ENCODE results near the gene ATP5MC3. TPM values are rescaled to one million over a fixed set of nuclear protein-coding genes. Genes with fewer than 3 reads are reported as not detected.

ATP5MC3 gene
- total RNA-seq, 2 donors from 2014 or later: 48.1 to 74.5 TPM

GRCh38 chr2:175169191-175169590 lies 12.3 kb downstream of the ATP5MC3 start:
- Histone ChIP-seq H3K36me3 (peaks cover 3% of the 10 kb centered on the region), H3K4me3 (peak overlapping the region; percentile 89), H3K4me1 (ENCODE audit: control insufficient read depth in 1 of 2, low read depth in 2 of 2) (peaks cover 24 to 26% of the 10 kb centered on the region in 2 donors), H3K27ac (peak overlapping the region; percentile 73 to 88), H3K27me3 (replicated peaks; ENCODE audit: insufficient read depth) (no peaks in the 10 kb centered on the region), H3K9me3 (no peaks in the 10 kb centered on the region)
- TF ChIP-seq CTCF (IDR thresholded peaks at IDR 0.05): no peak
- DNase-seq (ENCODE audit: low spot score) (no peak), ATAC-seq (ENCODE audit: insufficient number of reproducible peaks, low FRiP score, low read depth) (no peak)

DNA sequence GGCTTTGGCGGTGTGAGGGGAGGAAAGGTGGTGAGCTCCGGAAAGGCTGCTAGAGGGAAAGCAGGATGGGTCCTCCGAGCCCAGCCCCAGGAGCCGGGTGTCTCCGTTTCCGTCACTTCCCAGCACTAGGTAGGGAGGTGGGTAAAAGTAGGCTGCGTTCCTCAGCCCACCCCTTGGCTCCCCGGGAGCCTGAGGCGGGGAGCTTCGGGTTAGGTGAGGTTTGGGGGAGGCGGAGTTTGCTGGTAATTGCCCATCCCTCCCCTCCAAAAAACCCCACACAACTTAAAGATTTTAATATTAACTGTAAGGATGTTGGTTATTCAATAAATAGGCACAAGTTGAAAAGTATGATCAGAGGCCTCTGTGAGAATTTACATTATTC lies 13.0 kb downstream of the ATP5MC3 start:
- ATAC-seq (ENCODE audit: insufficient number of reproducible peaks, low FRiP score, low read depth) (peak; percentile 3), DNase-seq (ENCODE audit: low spot score) (no peak)
- no peak for TF ChIP-seq CTCF (IDR thresholded peaks at IDR 0.05)
- Histone ChIP-seq H3K27me3 (replicated peaks; ENCODE audit: insufficient read depth) (no peaks in the 10 kb centered on the region), H3K27ac (peak overlapping the region; percentile 73 to 88), H3K9me3 (no peaks in the 10 kb centered on the region), H3K36me3 (peaks cover 3% of the 10 kb centered on the region), H3K4me1 (ENCODE audit: control insufficient read depth in 1 of 2, low read depth in 2 of 2) (peaks cover 24 to 26% of the 10 kb centered on the region in 2 donors), H3K4me3 (peak overlapping the region; percentile 89)

DNA sequence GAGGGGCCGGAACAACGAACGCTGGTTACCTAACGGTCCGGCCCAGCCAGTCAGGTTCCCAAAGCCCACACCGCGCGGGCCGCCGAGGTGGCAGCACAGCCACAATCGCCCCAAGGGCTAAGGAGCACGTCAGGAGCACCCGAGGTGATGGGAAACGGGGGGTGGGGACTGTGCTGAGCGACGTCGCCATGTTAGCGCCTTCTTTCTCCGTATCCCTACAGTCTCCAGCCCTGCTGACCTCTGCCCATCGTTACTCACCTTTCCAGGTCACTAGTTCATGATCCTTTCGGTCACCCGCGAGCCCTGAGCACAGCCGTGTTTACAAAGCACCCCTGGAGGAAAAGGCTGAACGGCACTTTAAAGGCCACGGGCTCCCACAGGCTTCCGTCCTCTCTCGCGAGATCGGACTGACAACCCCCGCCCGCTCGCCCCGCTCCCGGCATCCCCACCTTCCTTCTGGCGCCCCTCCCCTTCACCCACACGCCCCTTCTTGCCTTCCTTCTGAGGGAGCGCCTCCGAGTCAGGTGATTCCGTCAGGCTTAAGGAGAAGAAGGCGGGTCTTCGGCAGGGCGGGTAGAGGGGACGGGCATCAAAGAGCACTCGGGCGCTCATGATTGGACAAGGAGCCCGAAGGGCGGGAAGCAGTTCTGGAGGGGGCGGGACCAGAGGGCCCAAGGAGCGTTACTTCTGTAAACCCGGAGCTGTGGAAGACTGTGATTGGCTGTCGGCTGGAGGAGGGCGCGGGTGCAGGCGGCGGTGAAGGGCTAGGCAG lies 13.5 kb downstream of the ATP5MC3 start, which contains the start of gene ATF2:
Gene ATF2, minus strand, starts transcription at position 412 of the 772 bp plus-strand sequence. CDS start 31,760 bp downstream, outside the sequence.
- peak; percentile 99 for ATAC-seq (ENCODE audit: insufficient number of reproducible peaks, low FRiP score, low read depth)
- H3K4me1 ChIP-seq (ENCODE audit: control insufficient read depth in 1 of 2, low read depth in 2 of 2): peaks cover 24 to 26% of the 10 kb centered on the region in 2 donors
- H3K4me3 ChIP-seq: peak within 1 kb of the TSS; percentile 89
- H3K9me3 ChIP-seq: no peaks in the 10 kb centered on the region
- no peaks in the 10 kb centered on the region for H3K27me3 ChIP-seq (replicated peaks; ENCODE audit: insufficient read depth)
- peak; percentile 99 for DNase-seq (ENCODE audit: low spot score)
- peak within 1 kb of the TSS; percentile 88 to 96 for H3K27ac ChIP-seq
- peaks cover 3% of the 10 kb centered on the region for H3K36me3 ChIP-seq
- no peak for TF ChIP-seq CTCF (IDR thresholded peaks at IDR 0.05)

- Histone ChIP-seq H3K36me3 (peaks cover 3% of the 10 kb centered on the region), H3K27me3 (replicated peaks; ENCODE audit: insufficient read depth) (no peaks in the 10 kb centered on the region), H3K9me3 (no peaks in the 10 kb centered on the region), H3K4me1 (ENCODE audit: control insufficient read depth in 1 of 2, low read depth in 2 of 2) (peaks cover 24 to 26% of the 10 kb centered on the region in 2 donors), H3K4me3 (peak overlapping the region; percentile 89), H3K27ac (peak overlapping the region; percentile 88 to 96)
- TF ChIP-seq CTCF (IDR thresholded peaks at IDR 0.05): no peak
- DNase-seq (ENCODE audit: low spot score): no peak
- ATAC-seq (ENCODE audit: insufficient number of reproducible peaks, low FRiP score, low read depth): peak; percentile 9
Measured at GRCh38 chr2:175167076-175167791, 14.3 kb downstream of the ATP5MC3 start.

GRCh38 chr2:175166216-175166824 lies 15.2 kb downstream of the ATP5MC3 start:
- H3K36me3 ChIP-seq: peaks cover 3% of the 10 kb centered on the region
- H3K27ac ChIP-seq: peak overlapping the region in 1 of 2 donors; percentile 88

More at GRCh38 chr2:175166216-175166824, 15.2 kb downstream of the ATP5MC3 start:
- DNase-seq (ENCODE audit: low spot score) (no peak), ATAC-seq (ENCODE audit: insufficient number of reproducible peaks, low FRiP score, low read depth) (no peak)
- Histone ChIP-seq H3K9me3 (no peaks in the 10 kb centered on the region), H3K4me3 (peak overlapping the region; percentile 89), H3K4me1 (ENCODE audit: control insufficient read depth in 1 of 2, low read depth in 2 of 2) (peaks cover 24 to 26% of the 10 kb centered on the region in 2 donors), H3K27me3 (replicated peaks; ENCODE audit: insufficient read depth) (no peaks in the 10 kb centered on the region)
- no peak for TF ChIP-seq CTCF (IDR thresholded peaks at IDR 0.05)
